HepG2 (cell line): ENCODE measurements around the gene DDX10. TPM values are rescaled to one million over a fixed set of nuclear protein-coding genes. Genes with fewer than 3 reads are reported as not detected.

Source experiments
- ATAC-seq: fragments of 200-7000 bp; cut with Tn5 transposase; 3 replicates; pipeline ENCODE4 v1.9.1; 2020; ENCODE audit warnings: mild to moderate bottlenecking, moderate library complexity
- BruUV-seq: library from RNA; stranded (reverse); fragments of 400-500 nt; replicated peaks from 2 replicates; lab custom pipeline; 2021; lab: Mats Ljungman, UMichigan
- CTCF ChIA-PET: fragments of 300-600 bp; formaldehyde crosslinking; extraction: SDS; loops from one replicate; lab custom pipeline; 2021; ENCODE audit warnings: low total read pairs, inconsistent platforms, low intra/inter-chr PET ratio; lab: Yijun Ruan, JAX
- POLR2A ChIA-PET: fragments of 350-600 bp; sonication (Branson Sonifier 250); formaldehyde crosslinking; loops from one replicate; lab custom pipeline; 2020; ENCODE audit warnings: antibody characterized with exemption, inconsistent platforms; lab: Yijun Ruan, JAX
- DNase-seq: peaks from one replicate; pipeline ENCODE4 v3.0.0-alpha.2; 2015; ENCODE audit warnings: low spot score
- FAIRE-seq: peaks from 3 replicates; lab custom pipeline; 2011; peaks lifted over from hg19 to GRCh38; lab: Jason Lieb, UNC
- H2AFZ ChIP-seq: one replicate; pipeline ENCODE4 v1.6.1; 2011; ENCODE audit warnings: low read length, inconsistent platforms
- H3K27ac ChIP-seq: fragments of 300-600 bp; 3 replicates; pipeline ENCODE4 v1.8.0; 2011; ENCODE audit warnings: mixed run types, mild to moderate bottlenecking, mixed read lengths, low read length, inconsistent platforms; ENCODE audit not compliant: insufficient read depth; ENCODE audit errors: extremely low read length
- H3K27me3 ChIP-seq, 2 experiments: fragments of 200-600 bp in 1 of 2; 2 replicates in 1 of 2; 3 replicates in 1 of 2; pipeline versions ENCODE4 v1.6.0 to v1.8.0; 2011; ENCODE audit warnings: low read length in 2 of 2, mild to moderate bottlenecking in 2 of 2, moderate library complexity in 2 of 2, inconsistent platforms in 1 of 2; ENCODE audit not compliant: insufficient read depth in 2 of 2, control insufficient read depth in 1 of 2
- H3K36me3 ChIP-seq, 2 experiments: fragments of 200-600 bp in 1 of 2; replicated peaks in 1 of 2; 2 replicates in 1 of 2; 3 replicates in 1 of 2; pipeline versions ENCODE4 v1.5.1 to v1.8.0; 2011; ENCODE audit warnings: low read length in 2 of 2, inconsistent platforms in 1 of 2; ENCODE audit not compliant: insufficient read depth in 2 of 2, control insufficient read depth in 1 of 2
- H3K4me1 ChIP-seq: 2 replicates; pipeline ENCODE4 v1.5.1; 2012; ENCODE audit warnings: low read length, inconsistent platforms; ENCODE audit not compliant: insufficient read depth
- H3K4me2 ChIP-seq: 2 replicates; pipeline ENCODE4 v1.6.0; 2011; ENCODE audit warnings: low read depth, low read length, inconsistent platforms
- H3K4me3 ChIP-seq, 3 experiments: fragments of 200-600 bp in 1 of 3; sonication (generic), shearing (Covaris generic) in 1 of 3; replicated peaks in 1 of 3; 2 replicates each; pipeline ENCODE4 v1.5.1; 2011 to 2016; ENCODE audit warnings: low read length in 3 of 3, inconsistent platforms in 2 of 3, low read depth in 2 of 3, mild to moderate bottlenecking in 2 of 3, control low read depth in 1 of 3, mixed read lengths in 1 of 3; ENCODE audit not compliant: insufficient read depth in 1 of 3
- H3K79me2 ChIP-seq: one replicate; pipeline ENCODE4 v1.6.1; 2011; ENCODE audit warnings: low read length, inconsistent platforms; ENCODE audit not compliant: insufficient read depth
- H3K9ac ChIP-seq: 2 replicates; pipeline ENCODE4 v1.6.0; 2011; ENCODE audit warnings: mild to moderate bottlenecking, low read depth, low read length, inconsistent platforms; ENCODE audit not compliant: insufficient read depth
- H3K9me3 ChIP-seq: 2 replicates; pipeline ENCODE4 v1.5.1; 2012; ENCODE audit warnings: mild to moderate bottlenecking, low read length
- H4K20me1 ChIP-seq: 2 replicates; pipeline ENCODE4 v1.6.0; 2011; ENCODE audit warnings: inconsistent platforms, mild to moderate bottlenecking, low read length, moderate library complexity; ENCODE audit not compliant: insufficient read depth
- ARID2 ChIP-seq: sonication (generic); formaldehyde crosslinking; IDR thresholded peaks from 2 replicates; pipeline ENCODE4 v1.8.1; 2022; ENCODE audit warnings: mild to moderate bottlenecking, missing genetic modification reagents, borderline replicate concordance
- GATAD2A ChIP-seq: IDR thresholded peaks from 2 replicates; pipeline ENCODE4 v1.6.1; 2016
- HOXA5 ChIP-seq: sonication (generic); formaldehyde crosslinking; IDR thresholded peaks from 2 replicates; pipeline ENCODE4 v1.4.0; 2020; ENCODE audit warnings: missing genetic modification reagents
- MEIS2 ChIP-seq: sonication (generic); formaldehyde crosslinking; IDR thresholded peaks from 2 replicates; pipeline ENCODE4 v1.9.0; 2021; ENCODE audit warnings: mild to moderate bottlenecking, missing genetic modification reagents
- NR2F2 ChIP-seq: IDR thresholded peaks from 2 replicates; pipeline ENCODE4 v1.6.1; 2012; ENCODE audit warnings: low read depth, inconsistent platforms, borderline replicate concordance
- NR2F6 ChIP-seq, 2 experiments: IDR thresholded peaks; 2 replicates each; pipeline ENCODE4 v1.6.1; 2016; ENCODE audit warnings: antibody characterized with exemption in 1 of 2, mild to moderate bottlenecking in 1 of 2
- ZFP36L1 ChIP-seq: sonication (generic); formaldehyde crosslinking; IDR thresholded peaks from 2 replicates; pipeline ENCODE4 v1.8.0; 2022; ENCODE audit warnings: mild to moderate bottlenecking, missing genetic modification reagents, moderate library complexity
- ZSCAN22 ChIP-seq: sonication (generic); formaldehyde crosslinking; IDR thresholded peaks from 2 replicates; pipeline ENCODE4 v1.4.0; 2020; ENCODE audit warnings: mild to moderate bottlenecking, missing genetic modification reagents
- WGBS: methylation state at CpG from one replicate; pipeline ENCODE4 v1.1.6; 2017; ENCODE audit warnings: low lambda C conversion rate; 5-methylcytosine and 5-hydroxymethylcytosine counted together
- in situ Hi-C: cut with HindIII; loops from 2 replicates; pipeline ENCODE4 v1.10.0; 2017; ENCODE audit warnings: low pct_unique_long_range_greater_than_20kb; ENCODE audit not compliant: extremely low pct_ligation_motif_present
- intact Hi-C: fragments of 100-400 bp; cut with micrococcal nuclease; formaldehyde crosslinking; loops from one replicate; pipeline ENCODE4 v1.10.0; 2022; ENCODE audit not compliant: unreplicated experiment
- polyA plus RNA-seq, 8 experiments: library from polyadenylated mRNA; depleted of rRNA in 3 of 8; stranded (reverse) in 7 of 8; unstranded in 1 of 8; fragments of >200 nt; fragmentation: Illumina TruSeq in 4 of 8; extraction: Trizol in 4 of 8; gene quantifications; 2 replicates each; pipeline versions ENCODE4 v1.2.1 to v1.2.3, GENCODE V29; 2011 to 2016; ENCODE audit warnings: low read depth in 4 of 8, missing spikeins in 1 of 8, mixed read lengths in 1 of 8; ENCODE audit not compliant: insufficient read depth in 1 of 8
- total RNA-seq, 5 experiments: library from RNA; depleted of rRNA; stranded (reverse); fragments of >200 nt; fragmentation: Illumina TruSeq; extraction: Trizol; gene quantifications; 2 replicates each; pipeline ENCODE4 v1.2.3, GENCODE V29; 2016; ENCODE audit warnings: low read depth in 1 of 5
- TF ChIP-seq, protein P1 (sequence below), 2 experiments: fragments of 450-650 bp in 1 of 2; sonication (generic) in 1 of 2; formaldehyde crosslinking; IDR thresholded peaks; 2 replicates each; pipeline versions ENCODE4 v1.5.0 to v1.8.0; 2020 to 2022; ENCODE audit warnings: mild to moderate bottlenecking in 1 of 2, missing genetic modification reagents in 1 of 2
- TF ChIP-seq, protein P2 (sequence below): sonication (generic); formaldehyde crosslinking; IDR thresholded peaks from 2 replicates; pipeline ENCODE4 v1.4.0; 2020; ENCODE audit warnings: missing genetic modification reagents
- TF ChIP-seq, protein P3 (sequence below): sonication (generic); formaldehyde crosslinking; IDR thresholded peaks from 2 replicates; pipeline ENCODE4 v1.5.1; 2020; ENCODE audit warnings: missing genetic modification reagents, mild to moderate bottlenecking, borderline replicate concordance

Gene DDX10
- total and polyA plus RNA-seq, 2 of the 13 experiments (the other 11 are each of a cell fraction or from before 2014, with no cell fraction given): 17.0 to 32.0 TPM

DNA sequence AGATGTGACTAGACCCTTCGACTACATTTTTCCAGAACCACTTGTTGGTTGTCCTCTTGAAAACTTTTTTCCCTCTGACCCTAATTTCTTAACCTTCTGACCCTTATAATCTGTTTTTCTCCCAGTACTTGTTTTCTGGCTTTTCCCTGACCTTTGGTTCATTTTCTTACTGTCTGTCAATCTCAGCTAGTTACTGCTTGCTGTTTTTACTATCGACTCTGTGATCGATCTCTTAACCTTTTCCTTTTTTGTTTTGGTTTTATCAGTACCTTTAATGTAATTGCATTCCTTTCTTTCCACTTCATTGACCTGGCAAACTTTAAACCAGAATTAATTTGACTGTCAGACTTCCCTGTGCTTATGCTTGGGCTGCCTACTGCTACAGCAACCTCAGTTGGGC is 92.8 kb downstream of the DDX10 start:
- WGBS: 70% methylated on average over 3 of the region's 3 CpGs
- Histone ChIP-seq H3K4me1 (peaks cover 22% of the 10 kb centered on the region), H3K9me3 (no peaks in the 10 kb centered on the region), H3K4me3 (no peak overlapping the region), H2AFZ (no peak overlapping the region), H3K27me3 (no peaks in the 10 kb centered on the region), H3K36me3 (no peaks in the 10 kb centered on the region), H3K27ac (no peak overlapping the region), H3K4me2 (no peak overlapping the region), H3K79me2 (peaks cover 5% of the 10 kb centered on the region), H3K9ac (no peak overlapping the region), H4K20me1 (no peaks in the 10 kb centered on the region)
- FAIRE-seq (no peak), DNase-seq (no peak), ATAC-seq (no peak)
- TF ChIP-seq, protein P1, sequence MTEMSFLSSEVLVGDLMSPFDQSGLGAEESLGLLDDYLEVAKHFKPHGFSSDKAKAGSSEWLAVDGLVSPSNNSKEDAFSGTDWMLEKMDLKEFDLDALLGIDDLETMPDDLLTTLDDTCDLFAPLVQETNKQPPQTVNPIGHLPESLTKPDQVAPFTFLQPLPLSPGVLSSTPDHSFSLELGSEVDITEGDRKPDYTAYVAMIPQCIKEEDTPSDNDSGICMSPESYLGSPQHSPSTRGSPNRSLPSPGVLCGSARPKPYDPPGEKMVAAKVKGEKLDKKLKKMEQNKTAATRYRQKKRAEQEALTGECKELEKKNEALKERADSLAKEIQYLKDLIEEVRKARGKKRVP (CRISPR knock-in tag; IDR thresholded peaks at IDR 0.05): no peak
- peak; percentile 53; the same call in 1 of the 2 replicates for TF ChIP-seq NR2F2
- TF ChIP-seq, protein P2, sequence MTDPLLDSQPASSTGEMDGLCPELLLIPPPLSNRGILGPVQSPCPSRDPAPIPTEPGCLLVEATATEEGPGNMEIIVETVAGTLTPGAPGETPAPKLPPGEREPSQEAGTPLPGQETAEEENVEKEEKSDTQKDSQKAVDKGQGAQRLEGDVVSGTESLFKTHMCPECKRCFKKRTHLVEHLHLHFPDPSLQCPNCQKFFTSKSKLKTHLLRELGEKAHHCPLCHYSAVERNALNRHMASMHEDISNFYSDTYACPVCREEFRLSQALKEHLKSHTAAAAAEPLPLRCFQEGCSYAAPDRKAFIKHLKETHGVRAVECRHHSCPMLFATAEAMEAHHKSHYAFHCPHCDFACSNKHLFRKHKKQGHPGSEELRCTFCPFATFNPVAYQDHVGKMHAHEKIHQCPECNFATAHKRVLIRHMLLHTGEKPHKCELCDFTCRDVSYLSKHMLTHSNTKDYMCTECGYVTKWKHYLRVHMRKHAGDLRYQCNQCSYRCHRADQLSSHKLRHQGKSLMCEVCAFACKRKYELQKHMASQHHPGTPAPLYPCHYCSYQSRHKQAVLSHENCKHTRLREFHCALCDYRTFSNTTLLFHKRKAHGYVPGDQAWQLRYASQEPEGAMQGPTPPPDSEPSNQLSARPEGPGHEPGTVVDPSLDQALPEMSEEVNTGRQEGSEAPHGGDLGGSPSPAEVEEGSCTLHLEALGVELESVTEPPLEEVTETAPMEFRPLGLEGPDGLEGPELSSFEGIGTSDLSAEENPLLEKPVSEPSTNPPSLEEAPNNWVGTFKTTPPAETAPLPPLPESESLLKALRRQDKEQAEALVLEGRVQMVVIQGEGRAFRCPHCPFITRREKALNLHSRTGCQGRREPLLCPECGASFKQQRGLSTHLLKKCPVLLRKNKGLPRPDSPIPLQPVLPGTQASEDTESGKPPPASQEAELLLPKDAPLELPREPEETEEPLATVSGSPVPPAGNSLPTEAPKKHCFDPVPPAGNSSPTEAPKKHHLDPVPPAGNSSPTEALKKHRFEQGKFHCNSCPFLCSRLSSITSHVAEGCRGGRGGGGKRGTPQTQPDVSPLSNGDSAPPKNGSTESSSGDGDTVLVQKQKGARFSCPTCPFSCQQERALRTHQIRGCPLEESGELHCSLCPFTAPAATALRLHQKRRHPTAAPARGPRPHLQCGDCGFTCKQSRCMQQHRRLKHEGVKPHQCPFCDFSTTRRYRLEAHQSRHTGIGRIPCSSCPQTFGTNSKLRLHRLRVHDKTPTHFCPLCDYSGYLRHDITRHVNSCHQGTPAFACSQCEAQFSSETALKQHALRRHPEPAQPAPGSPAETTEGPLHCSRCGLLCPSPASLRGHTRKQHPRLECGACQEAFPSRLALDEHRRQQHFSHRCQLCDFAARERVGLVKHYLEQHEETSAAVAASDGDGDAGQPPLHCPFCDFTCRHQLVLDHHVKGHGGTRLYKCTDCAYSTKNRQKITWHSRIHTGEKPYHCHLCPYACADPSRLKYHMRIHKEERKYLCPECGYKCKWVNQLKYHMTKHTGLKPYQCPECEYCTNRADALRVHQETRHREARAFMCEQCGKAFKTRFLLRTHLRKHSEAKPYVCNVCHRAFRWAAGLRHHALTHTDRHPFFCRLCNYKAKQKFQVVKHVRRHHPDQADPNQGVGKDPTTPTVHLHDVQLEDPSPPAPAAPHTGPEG (CRISPR knock-in tag): no peak
- TF ChIP-seq, protein P3, sequence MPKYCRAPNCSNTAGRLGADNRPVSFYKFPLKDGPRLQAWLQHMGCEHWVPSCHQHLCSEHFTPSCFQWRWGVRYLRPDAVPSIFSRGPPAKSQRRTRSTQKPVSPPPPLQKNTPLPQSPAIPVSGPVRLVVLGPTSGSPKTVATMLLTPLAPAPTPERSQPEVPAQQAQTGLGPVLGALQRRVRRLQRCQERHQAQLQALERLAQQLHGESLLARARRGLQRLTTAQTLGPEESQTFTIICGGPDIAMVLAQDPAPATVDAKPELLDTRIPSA: no peak
- no peak for TF ChIP-seq HOXA5
- TF ChIP-seq GATAD2A (CRISPR knock-in tag): no peak
- no peak for TF ChIP-seq MEIS2
- TF ChIP-seq ZFP36L1 (CRISPR knock-in tag): no peak
- no peak for TF ChIP-seq ZSCAN22 (CRISPR knock-in tag)
- TF ChIP-seq NR2F6 (IDR thresholded peaks at IDR 0.05): peak; percentile 43; the same call in 1 of the 2 replicates
- TF ChIP-seq NR2F6 (CRISPR knock-in tag; IDR thresholded peaks at IDR 0.05): no peak
- TF ChIP-seq ARID2 (CRISPR knock-in tag): no peak
- ChIA-PET POLR2A (no interaction called here), CTCF (no interaction called here)
- BruUV-seq: no TSS peak
- intact Hi-C loops (no loop called here), in situ Hi-C loops (no loop called here)
